GM18526 (cell line): Measurements from ENCODE around the gene SNX9.

Experiments used
- POLR2A ChIP-seq: IDR thresholded peaks from 3 replicates; pipeline ENCODE4 v1.6.1; 2011; ENCODE audit not compliant: insufficient read length; ENCODE audit errors: extremely low read depth

The SNX9 gene

DNA sequence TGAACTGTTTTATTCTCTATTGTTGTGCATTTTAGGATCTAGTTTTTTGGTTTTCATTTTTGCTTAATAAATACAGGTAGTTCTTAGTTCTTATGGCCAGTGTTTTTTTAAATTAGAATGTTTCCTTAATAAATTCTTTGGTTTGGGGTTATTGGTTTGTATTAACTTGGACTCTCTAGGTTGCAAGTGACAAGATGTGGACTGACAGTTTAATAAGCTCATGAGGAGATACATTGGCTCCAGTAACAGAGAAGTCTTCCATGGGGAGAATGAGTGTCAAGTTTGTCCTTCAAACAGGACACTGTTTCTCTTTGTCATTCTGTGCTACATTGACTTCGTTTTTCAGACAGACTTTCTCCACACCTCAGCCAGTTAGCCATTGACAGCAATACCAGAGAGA lies 39.7 kb downstream of the SNX9 start:
- no peak for TF ChIP-seq POLR2A

DNA sequence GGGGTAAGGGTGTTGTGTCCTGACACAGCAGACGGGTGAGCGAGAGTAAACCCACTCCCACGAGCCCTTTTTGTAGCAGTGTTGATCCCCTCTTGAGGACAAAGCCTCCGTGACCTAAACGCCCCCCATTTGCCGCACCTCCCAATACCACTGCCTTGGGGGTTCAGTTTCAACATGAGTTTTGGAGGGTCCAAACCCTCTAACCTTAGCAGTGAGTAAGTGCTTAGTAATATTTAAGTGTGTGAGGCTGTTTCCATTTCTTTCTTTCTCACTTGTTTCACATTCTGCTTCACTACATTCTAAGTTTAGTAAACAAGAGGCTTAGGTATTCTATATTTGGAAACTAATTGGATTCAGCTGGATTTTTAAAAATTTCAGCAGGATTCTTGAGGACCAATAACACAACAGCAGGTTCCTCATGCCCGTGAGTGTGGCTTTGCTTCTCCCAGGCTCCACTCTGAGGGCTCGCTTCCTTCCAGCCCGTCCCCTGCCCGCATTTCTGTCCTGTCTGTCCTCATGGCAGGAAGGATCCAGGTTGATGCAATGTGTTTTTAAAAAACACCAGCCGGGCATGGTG lies 41.2 kb downstream of the SNX9 start:
- no peak for TF ChIP-seq POLR2A

DNA sequence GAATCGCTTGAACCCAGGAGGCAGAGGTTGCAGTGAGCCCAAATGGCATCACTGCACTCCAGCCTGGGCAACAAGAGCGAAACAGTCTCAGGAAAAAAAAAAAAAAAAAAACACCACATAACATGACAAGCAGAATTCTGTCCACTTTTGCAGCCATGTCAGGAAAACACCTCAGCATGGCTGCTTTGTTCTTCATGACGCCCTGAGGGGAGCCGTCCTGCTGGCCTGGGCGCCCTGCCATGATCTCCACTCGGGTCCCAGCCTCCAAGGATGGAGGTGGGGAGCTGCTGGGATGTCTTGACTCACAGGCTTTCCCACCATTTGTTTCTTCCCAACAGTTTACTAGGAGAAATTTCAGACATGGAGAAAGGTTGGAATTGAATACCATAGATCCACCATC lies 42.2 kb downstream of the SNX9 start:
- no peak for TF ChIP-seq POLR2A

DNA sequence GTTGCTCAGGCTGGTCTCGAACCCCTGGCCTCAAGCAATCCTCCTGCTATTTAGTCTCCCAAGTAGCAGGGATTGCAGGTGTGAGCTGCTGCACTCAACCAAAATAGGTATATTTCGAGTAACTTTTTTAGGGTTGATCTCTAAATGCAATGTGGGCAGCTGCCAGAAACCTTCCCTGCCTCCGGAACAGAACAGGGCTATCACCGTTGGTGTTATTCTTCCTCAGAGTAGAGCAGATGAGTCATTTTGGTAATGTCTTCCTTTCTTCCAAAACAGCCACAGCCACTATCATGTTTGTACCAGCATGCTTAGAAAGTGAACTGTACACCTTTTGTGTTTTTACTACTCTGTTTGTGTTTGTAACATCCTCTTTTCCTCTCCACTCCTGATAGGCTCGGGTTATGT lies 44.1 kb downstream of the SNX9 start:
- TF ChIP-seq POLR2A = no peak

DNA sequence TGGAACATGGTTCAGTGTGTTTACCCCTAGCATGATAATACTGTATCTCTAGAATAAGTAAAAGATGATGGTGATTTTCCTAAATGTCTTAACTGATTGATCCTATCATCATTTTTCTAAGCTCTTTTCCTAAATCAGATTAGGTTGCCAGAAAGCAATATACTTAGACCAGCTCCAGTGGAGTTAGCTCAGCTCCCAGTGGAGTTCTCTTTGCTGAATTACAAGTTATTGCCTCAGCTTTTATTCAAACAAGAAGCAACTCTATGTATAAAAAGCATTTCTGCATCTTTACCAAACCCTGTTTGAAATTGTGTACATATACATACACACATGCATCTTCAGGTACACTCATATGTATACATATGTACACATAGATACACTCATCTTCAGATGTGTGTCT lies 44.9 kb downstream of the SNX9 start:
- no peak for TF ChIP-seq POLR2A

DNA sequence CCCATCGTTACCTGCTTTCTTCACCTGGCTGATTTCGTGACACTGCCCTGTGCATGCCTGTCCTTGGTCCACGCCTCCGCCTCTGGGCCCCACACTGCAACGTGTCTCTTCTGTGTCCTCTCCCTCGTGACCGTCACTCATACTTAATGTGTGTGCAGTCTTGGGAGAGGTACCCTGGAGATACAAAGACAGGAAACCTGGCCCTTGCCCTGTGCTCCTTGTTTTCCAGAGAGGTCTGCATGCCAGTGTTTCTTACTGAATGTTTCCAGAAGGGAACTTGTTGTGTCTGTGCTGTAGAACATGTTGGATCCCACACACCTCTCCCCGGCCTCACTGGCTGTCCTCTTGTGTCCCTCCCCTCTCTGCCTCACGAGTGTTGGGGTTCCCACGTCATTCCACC lies 45.8 kb downstream of the SNX9 start:
- TF ChIP-seq POLR2A = no peak

DNA sequence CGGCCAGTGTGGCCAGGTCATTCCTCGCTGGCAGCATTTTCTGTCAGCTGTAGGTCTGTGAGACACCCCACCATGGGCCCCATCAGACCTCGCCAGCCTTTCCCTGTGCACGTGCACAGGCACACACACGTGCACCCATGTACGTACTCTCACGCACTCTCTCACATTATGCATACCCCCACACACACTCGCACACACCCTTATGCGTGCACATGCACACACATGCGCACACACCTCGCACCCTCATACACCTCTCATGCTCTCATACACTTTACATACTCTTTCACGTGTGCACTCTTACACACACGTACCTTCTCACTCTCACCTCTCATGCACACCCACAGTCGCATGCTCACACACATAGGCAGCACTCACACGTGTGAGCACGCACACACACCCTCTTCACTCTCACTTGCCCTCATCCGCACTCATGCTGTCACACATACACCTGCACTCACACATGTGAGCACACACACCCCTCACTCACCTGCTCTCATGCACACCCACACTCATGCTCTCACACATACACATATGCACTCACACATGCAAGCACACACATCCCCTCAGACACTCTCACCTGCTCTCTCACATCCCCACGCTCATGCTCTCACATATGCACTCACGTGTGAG lies 46.7 kb downstream of the SNX9 start:
- no peak for TF ChIP-seq POLR2A

DNA sequence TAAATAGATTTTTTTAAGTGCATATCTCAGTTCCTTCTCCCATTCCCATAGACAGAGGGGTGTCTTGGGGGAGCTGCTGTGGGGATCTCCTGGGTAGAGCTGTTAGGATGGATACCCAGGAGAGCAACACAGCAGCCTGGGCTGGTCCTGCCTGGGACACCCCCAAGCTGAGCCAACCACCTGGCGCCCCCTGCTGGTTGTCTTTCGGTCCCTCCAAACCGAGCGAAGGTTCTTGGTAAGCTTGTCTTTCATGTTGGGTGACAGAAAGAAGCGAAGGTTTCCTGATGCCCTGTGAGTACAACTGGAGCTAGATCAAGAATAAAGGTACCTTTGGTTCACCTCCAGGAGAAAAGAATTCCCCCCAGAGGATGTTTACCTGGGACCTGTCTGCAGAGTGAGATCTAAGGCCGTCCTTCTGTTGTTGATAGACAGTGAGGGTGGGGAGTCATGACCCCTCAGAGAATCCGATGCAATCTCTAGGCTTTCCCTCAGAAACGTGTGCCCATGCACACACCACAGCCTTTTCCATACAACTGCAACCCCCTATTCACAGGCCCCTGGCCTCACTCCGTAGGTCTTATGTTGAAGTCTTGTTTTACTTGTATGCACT lies 50.8 kb downstream of the SNX9 start:
- no peak for TF ChIP-seq POLR2A

DNA sequence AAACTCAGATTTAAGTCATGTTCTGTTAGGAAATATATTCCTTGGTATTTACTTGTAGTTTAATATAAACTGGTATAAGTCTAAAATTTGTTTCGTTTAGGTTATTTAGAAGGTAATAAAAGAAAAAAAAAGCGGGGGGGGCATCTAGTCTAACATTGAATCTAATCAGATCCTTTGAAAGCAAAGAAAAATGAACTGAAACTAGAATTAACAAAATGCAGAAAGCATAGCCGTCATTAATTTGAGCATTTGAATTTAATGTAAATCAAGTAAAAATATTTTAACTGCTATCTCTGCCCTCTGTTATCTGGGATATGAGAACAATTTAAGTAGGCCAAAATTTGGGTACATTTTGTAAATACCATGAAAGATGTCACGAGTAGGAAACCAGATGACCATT lies 54.1 kb downstream of the SNX9 start:
- TF ChIP-seq POLR2A = no peak

DNA sequence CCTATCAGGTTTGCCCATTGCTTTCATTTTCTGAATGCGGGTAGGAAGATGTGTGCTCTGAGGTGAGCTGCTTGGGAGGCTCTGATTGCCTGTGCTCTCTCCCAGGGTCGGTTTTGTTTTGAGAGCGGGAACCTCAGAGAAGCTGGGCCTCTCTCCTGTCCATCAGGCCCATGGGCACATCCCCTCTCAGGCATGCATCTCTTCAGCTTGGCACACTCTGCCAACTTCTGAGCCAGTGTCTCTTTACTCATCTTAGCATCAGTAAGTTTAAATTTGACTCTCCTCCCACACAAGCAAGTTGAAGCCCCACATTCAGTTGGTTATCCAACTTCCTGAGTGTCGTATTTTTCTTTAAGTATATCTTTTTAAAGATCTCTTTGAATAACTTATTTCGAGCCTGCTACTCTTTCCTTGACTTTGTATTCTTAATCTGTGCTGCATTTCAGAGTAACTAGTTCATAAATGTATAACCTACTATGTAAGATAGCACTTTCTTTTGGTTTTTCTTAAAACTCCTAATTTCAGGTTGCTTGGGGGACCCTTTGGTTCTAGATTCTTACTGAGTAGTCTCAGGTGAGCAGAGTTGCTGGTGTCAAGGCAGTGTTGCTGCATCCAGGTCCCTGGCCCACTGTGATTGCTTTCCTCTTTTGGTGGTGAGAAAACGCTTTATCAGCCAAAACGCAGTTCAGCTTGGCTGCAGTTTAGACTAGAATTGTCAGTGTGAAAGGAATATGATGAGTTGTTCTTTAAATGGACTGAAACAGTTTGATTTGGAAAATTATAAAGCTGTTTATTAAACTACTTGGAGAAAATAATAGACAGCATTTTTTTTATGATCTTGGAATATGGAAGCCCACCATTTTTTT lies 54.8 kb downstream of the SNX9 start:
- TF ChIP-seq POLR2A = no peak

DNA sequence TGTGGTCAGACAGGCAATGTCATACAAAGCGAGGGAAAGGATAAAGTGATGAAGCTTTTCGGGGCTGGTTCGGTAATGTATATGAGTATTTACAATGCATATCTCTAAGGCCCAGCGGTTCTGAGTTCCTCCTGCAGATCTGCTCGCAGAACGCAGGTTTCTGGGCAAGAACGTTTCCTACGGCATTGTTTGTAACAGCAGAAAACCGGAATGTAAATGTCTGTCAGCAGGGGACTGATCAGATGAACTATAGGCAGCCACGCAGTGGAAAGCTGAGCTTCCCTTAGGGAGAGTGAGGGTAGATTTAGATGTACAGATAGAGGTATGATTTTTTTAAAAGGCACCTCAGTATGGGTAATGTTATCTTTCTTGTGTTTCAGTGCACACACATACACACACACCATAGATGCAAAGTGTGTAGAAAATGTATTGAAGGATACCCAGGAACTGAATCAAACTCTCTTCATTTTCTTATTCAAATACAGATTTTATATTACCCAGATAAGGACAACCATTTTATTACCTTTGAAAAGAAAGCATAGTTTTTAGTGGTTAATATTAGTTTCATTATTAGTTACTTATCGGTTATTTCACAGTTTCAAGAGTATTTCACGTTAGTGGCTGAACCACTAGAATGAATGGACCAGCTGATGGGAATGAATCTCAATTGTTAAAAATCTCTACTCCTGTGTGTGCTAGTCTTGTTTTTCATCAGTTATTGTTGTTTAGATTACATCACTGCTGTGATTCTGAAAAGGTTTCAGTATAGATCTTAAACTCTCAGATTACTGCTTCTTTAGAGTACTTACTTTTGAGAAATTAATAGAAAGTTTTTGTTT lies 56.2 kb downstream of the SNX9 start:
- no peak for TF ChIP-seq POLR2A

DNA sequence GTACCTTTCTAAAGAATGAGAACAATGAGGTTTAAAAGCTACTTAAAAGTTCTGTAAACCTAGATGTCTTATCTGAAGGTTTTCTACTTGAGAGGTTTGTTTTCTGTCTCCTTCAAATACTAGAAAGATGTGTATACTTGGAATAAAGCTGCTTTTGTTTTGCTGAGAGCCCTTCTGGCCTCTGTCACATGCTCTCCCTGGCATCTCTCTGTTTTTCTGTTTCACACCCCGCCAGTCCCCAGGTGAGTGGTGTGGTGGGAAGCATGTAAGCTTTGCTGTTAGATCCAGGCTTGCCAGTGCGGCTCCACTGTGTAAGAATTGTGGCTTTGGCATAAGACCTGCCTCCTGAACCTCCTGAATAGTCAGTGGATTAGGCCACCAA lies 56.8 kb downstream of the SNX9 start:
- TF ChIP-seq POLR2A = no peak

DNA sequence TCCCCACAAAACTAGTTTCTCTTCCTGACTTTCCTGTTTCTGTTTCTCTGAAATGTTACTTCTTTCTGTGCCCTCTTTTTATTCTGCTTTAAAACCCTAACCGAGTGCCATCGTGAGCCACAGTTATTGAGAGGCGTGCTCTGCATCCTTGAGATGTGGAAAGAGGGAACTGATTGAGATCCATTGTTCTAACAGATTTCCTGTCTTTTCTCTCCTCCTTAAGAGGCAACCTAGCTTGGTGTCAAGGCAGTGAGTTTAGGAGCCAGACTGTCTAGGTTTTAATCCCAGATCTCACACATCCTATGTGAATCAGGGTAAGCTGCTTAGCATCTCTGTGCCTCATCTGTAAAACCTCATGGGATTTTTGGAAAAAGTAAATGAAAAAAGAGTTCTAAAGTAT lies 57.5 kb downstream of the SNX9 start:
- TF ChIP-seq POLR2A = no peak

DNA sequence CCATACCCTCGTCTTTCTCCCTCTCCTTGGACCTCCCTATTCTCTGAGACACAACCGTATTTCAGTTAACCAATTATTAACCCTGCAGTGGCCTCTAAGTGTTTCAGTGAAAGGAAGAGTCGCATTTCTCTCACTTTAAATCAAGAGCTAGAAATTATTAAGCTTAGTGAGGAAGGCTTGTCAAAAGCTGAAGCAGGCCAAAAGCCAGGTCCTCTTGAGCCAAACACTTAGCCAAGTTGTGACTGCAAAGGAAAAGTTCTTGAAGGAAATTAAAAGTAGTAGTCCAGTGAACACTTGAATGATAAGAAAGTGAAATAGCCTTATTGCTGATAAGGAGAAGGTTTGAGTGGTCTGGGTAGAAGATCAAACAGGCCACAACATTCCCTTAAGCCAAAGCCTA lies 58.3 kb downstream of the SNX9 start:
- no peak for TF ChIP-seq POLR2A

DNA sequence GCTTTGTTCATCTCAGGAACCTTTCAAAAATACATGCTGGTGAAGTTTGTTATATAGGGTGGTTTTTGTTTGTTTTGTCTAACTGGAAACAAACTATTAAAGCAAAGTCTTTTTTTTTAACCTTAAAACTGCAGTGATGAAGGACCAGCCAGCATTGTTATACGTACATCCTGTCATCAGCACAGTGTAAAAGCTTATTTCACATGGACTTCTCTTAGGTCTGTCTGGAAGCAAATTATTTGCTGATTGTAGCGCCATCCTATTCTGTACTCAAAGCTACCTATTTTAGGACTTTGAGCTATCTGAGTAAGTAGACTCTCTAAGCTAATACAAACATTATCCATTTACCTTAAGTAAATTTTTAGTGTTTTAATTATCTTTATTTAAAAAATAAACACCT lies 61.7 kb downstream of the SNX9 start:
- TF ChIP-seq POLR2A = no peak
